HepG2 (cell line): ENCODE results near the gene ZFHX3. TPM values are rescaled to one million over a fixed set of nuclear protein-coding genes. Genes with fewer than 3 reads are reported as not detected.
A peak's percentile ranks its signal among the peaks of the same experiment; 100 is the strongest.

Experiments
- CERS6 ChIP-seq: sonication (generic); formaldehyde crosslinking; IDR thresholded peaks from 2 replicates; pipeline ENCODE4 v1.5.0; 2020; ENCODE audit warnings: missing genetic modification reagents
- CREM ChIP-seq, 2 experiments: sonication (generic) in 1 of 2; formaldehyde crosslinking in 1 of 2; IDR thresholded peaks; 2 replicates each; pipeline versions ENCODE4 v1.4.0 to v1.6.1; 2016 to 2020; ENCODE audit warnings: antibody characterized with exemption in 1 of 2, mild to moderate bottlenecking in 1 of 2, missing genetic modification reagents in 1 of 2
- ETV6 ChIP-seq: sonication (generic); formaldehyde crosslinking; conservative IDR thresholded peaks from 2 replicates; pipeline ENCODE4 v1.4.0; 2020; ENCODE audit warnings: missing genetic modification reagents
- FOXO1 ChIP-seq: sonication (generic); formaldehyde crosslinking; IDR thresholded peaks from 2 replicates; pipeline ENCODE4 v1.4.0; 2020; ENCODE audit warnings: missing genetic modification reagents
- HNRNPUL1 ChIP-seq: fragments of 200-400 bp; formaldehyde crosslinking; IDR thresholded peaks from 2 replicates; pipeline ENCODE4 v1.6.1; 2017; ENCODE audit warnings: low read depth, mild to moderate bottlenecking, low read length, moderate library complexity
- PRDM15 ChIP-seq: sonication (generic); formaldehyde crosslinking; IDR thresholded peaks from 2 replicates; pipeline ENCODE4 v1.4.0; 2020; ENCODE audit warnings: missing genetic modification reagents
- RBFOX2 ChIP-seq: fragments of 200-400 bp; formaldehyde crosslinking; IDR thresholded peaks from 2 replicates; pipeline ENCODE4 v1.6.1; 2017; ENCODE audit warnings: low read depth, mild to moderate bottlenecking, low read length
- RERE ChIP-seq: IDR thresholded peaks from 2 replicates; pipeline ENCODE4 v1.6.1; 2016; ENCODE audit warnings: low read depth, missing genetic modification reagents, missing compliant biosample characterization
- YY1 ChIP-seq: IDR thresholded peaks from 2 replicates; pipeline ENCODE4 v1.6.1; 2011; ENCODE audit warnings: low read length, low read depth, moderate library complexity, mild to moderate bottlenecking; ENCODE audit not compliant: insufficient read depth, insufficient replicate concordance
- ZNF432 ChIP-seq: sonication (generic); formaldehyde crosslinking; IDR thresholded peaks from 2 replicates; pipeline ENCODE4 v1.5.0; 2020; ENCODE audit warnings: missing genetic modification reagents, mild to moderate bottlenecking, borderline replicate concordance
- polyA plus RNA-seq, 8 experiments: library from polyadenylated mRNA; depleted of rRNA in 3 of 8; stranded (reverse) in 7 of 8; unstranded in 1 of 8; fragments of >200 nt; fragmentation: Illumina TruSeq in 4 of 8; extraction: Trizol in 4 of 8; gene quantifications; 2 replicates each; pipeline versions ENCODE4 v1.2.1 to v1.2.3, GENCODE V29; 2011 to 2016; ENCODE audit warnings: low read depth in 4 of 8, missing spikeins in 1 of 8, mixed read lengths in 1 of 8; ENCODE audit not compliant: insufficient read depth in 1 of 8
- total RNA-seq, 5 experiments: library from RNA; depleted of rRNA; stranded (reverse); fragments of >200 nt; fragmentation: Illumina TruSeq; extraction: Trizol; gene quantifications; 2 replicates each; pipeline ENCODE4 v1.2.3, GENCODE V29; 2016; ENCODE audit warnings: low read depth in 1 of 5
- TF ChIP-seq, protein P1 (sequence below): sonication (generic); formaldehyde crosslinking; IDR thresholded peaks from 2 replicates; pipeline ENCODE4 v1.8.1; 2022; ENCODE audit warnings: low read depth, mild to moderate bottlenecking, missing genetic modification reagents
- TF ChIP-seq, protein P2 (sequence below): conservative IDR thresholded peaks from 2 replicates; pipeline ENCODE4 v1.6.1; 2018; ENCODE audit warnings: missing genetic modification reagents

ZFHX3 gene
- total and polyA plus RNA-seq, 2 of the 13 experiments (the other 11 are each of a cell fraction or from before 2014, with no cell fraction given), result 5.0 to 6.0 TPM

GRCh38 chr16:73000020-73000906, 47.7 kb downstream of the ZFHX3 start (continued):
- TF ChIP-seq, protein P1, sequence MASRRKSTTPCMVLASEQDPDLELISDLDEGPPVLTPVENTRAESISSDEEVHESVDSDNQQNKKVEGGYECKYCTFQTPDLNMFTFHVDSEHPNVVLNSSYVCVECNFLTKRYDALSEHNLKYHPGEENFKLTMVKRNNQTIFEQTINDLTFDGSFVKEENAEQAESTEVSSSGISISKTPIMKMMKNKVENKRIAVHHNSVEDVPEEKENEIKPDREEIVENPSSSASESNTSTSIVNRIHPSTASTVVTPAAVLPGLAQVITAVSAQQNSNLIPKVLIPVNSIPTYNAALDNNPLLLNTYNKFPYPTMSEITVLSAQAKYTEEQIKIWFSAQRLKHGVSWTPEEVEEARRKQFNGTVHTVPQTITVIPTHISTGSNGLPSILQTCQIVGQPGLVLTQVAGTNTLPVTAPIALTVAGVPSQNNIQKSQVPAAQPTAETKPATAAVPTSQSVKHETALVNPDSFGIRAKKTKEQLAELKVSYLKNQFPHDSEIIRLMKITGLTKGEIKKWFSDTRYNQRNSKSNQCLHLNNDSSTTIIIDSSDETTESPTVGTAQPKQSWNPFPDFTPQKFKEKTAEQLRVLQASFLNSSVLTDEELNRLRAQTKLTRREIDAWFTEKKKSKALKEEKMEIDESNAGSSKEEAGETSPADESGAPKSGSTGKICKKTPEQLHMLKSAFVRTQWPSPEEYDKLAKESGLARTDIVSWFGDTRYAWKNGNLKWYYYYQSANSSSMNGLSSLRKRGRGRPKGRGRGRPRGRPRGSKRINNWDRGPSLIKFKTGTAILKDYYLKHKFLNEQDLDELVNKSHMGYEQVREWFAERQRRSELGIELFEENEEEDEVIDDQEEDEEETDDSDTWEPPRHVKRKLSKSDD (CRISPR knock-in tag), result no peak; the same call in 1 of the 2 replicates
- TF ChIP-seq ZNF432, result no peak
- TF ChIP-seq, protein P2, sequence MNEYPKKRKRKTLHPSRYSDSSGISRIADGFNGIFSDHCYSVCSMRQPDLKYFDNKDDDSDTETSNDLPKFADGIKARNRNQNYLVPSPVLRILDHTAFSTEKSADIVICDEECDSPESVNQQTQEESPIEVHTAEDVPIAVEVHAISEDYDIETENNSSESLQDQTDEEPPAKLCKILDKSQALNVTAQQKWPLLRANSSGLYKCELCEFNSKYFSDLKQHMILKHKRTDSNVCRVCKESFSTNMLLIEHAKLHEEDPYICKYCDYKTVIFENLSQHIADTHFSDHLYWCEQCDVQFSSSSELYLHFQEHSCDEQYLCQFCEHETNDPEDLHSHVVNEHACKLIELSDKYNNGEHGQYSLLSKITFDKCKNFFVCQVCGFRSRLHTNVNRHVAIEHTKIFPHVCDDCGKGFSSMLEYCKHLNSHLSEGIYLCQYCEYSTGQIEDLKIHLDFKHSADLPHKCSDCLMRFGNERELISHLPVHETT, result no peak
- no peak for TF ChIP-seq RBFOX2
- TF ChIP-seq YY1, result no peak
- TF ChIP-seq CREM (IDR thresholded peaks at IDR 0.05), result 0 out of 2 replicates have a peak, but pooled peaks have one; percentile 7
- no peak for TF ChIP-seq CREM (CRISPR knock-in tag; IDR thresholded peaks at IDR 0.05)
- no peak for TF ChIP-seq PRDM15 (CRISPR knock-in tag)
- TF ChIP-seq HNRNPUL1, result no peak
- no peak for TF ChIP-seq CERS6 (CRISPR knock-in tag)
- TF ChIP-seq ETV6 (CRISPR knock-in tag), result 0 out of 2 replicates have a peak, but pooled peaks have one; percentile 16
- no peak for TF ChIP-seq RERE (CRISPR knock-in tag)
- peak; percentile 78 for TF ChIP-seq FOXO1 (CRISPR knock-in tag)
